ENCODE results near the gene CCT6B.

CCT6B gene

DNA sequence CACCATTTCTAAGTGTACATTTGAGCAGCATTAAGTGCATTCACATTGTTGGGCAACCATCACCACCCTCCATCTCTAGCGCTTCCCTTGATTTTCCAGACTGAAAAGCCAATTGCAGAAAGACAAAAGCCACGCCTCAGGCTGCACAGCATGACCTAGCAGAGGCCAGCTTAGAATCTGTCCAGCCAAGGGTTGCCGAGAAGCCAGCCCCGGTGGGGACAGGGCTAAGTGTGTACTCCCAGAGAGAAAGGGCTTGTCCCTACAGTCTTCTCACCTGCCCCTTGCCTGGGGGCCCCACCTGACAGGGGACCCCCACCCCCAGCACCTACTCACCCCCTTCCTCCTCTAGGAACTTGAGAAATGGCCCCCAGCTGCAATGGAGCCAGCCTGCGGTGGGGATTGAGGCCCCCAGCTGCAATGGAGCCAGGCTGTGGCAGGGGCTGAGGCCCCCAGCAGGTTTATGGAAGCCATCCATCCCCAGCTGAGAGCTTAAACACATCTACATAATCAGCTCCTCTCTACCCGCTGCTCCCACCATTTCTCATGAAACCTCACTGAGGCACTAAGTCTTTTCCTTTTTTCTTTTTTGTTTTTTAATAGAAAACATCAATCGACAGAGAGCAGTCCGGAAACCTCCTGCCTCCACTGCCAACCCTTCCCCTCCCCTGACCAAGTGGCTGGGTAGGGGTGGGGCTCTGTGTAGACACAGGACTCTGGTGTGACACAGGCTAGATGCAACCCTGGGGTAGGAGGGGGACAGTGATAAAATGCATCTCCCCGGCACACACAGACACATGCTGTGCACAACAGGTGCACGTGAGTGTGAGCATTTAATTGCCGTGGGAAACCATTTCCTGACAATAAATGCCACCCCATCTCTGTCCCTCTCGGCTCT, 77.9 kb downstream of the CCT6B start:
- no peak for DNase-seq

- no peak for DNase-seq
Observed at GRCh38 chr17:34879146-34879545, 82.1 kb downstream of the CCT6B start.

All from stimulated activated CD4-positive, alpha-beta T cell treated with anti-CD3 and anti-CD28 coated beads, Interleukin-2, amount 100 ng/mL, for 48 hours (primary cell).